Measurements from ENCODE around the gene ATP10A. TPM values are rescaled to one million over a fixed set of nuclear protein-coding genes. Genes with fewer than 3 reads are reported as not detected.

Gene ATP10A
- total RNA-seq, 1 experiment from 2014 or later: 3.9 TPM

DNA sequence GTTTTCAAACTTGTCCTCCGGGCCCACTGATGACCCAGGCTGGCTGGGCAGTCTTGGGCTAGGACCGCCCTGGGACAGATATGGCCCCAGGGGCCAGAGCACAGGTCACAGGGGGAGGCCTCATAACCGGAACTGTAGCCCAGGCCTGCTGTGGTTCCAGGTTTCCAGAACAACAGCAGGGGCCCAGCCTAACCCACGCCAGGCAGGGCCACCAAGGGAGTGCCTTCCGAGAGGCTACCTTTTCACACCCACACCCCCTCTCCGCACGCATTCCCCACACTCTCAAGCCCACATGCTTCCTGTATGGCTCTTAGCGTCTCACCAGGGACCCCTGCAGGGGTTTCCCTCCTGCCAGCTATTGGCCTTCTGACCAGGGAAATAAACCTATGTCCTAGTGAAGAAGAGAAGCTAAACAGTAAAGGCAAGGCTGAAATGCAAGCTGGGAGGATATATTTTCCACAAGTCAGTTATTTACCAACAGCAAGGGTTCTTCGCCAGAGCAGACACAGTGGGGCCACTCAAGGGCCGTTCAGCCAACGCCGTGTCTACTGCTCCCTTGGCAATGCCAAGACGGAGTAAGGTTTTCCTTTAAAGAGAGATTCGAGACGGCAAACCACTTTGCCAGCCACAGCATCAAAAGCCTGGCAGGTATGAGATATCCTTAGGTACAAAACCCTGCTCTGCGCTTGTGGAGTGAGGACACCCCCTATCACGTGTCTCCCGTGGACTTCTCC, 135.1 kb downstream of the ATP10A start:
- H3K9me3 ChIP-seq (ENCODE audit: control insufficient read depth, low read depth, low read length): no peaks in the 10 kb centered on the region
- no peaks in the 10 kb centered on the region for H3K79me1 ChIP-seq (ENCODE audit: insufficient read depth, low read depth, low read length, poor library complexity, severe bottlenecking)
- no peak overlapping the region for H2BK15ac ChIP-seq (ENCODE audit: low read depth, low read length)
- no peaks in the 10 kb centered on the region for H3K27me3 ChIP-seq (ENCODE audit: insufficient read depth, low read length)
- H3K18ac ChIP-seq (ENCODE audit: insufficient read length, low read depth, low read length): no peak overlapping the region
- H3K56ac ChIP-seq (ENCODE audit: insufficient read length, low read depth, low read length): no peak overlapping the region
- no peaks in the 10 kb centered on the region for H3K9me3 Mint-ChIP-seq
- TF ChIP-seq CTCF (conservative IDR thresholded peaks at IDR 0.05): no peak
- no CpG with 5 or more reads among the region's 18 CpGs for WGBS (ENCODE audit: extremely low coverage, insufficient read length, low lambda C conversion rate)
- H4K8ac ChIP-seq (replicated peaks; ENCODE audit: insufficient read length, low read depth, low read length): no peak overlapping the region
- H3K79me2 ChIP-seq (ENCODE audit: insufficient read depth, low read length): no peaks in the 10 kb centered on the region
- H4K91ac ChIP-seq (ENCODE audit: insufficient read length, low read depth, low read length): no peak overlapping the region
- no peak overlapping the region for H2BK12ac ChIP-seq (ENCODE audit: insufficient read length, low read depth, low read length)
- no peaks in the 10 kb centered on the region for H3K4me1 Mint-ChIP-seq
- no peak overlapping the region for H3K4ac ChIP-seq (ENCODE audit: low read depth, low read length)
- no peaks in the 10 kb centered on the region; a peak in 1 of 7 replicates for H3K36me3 Mint-ChIP-seq (ENCODE audit: insufficient read depth in 1 of 3, low read depth in 3 of 3)
- no peaks in the 10 kb centered on the region for H4K20me1 ChIP-seq (ENCODE audit: control insufficient read depth, insufficient read depth, insufficient read length)
- no peak overlapping the region for H2AK5ac ChIP-seq (ENCODE audit: insufficient read length, low read length)
- no peaks in the 10 kb centered on the region for H3K27me3 Mint-ChIP-seq (ENCODE audit: low read depth)
- peak overlapping the region in 1 of 3 experiments; percentile 71; a peak in 2 of 7 replicates for H3K27ac Mint-ChIP-seq
- no peak overlapping the region for H3K9ac ChIP-seq (ENCODE audit: extremely low read depth, insufficient read length, low read length)
- H2BK20ac ChIP-seq (ENCODE audit: low read depth, low read length, poor library complexity, severe bottlenecking): no peak overlapping the region
- H3K14ac ChIP-seq (ENCODE audit: insufficient read depth, low read length): no peak overlapping the region
- no peak overlapping the region for H3T11ph ChIP-seq (ENCODE audit: low read length)
- H3K27ac ChIP-seq (ENCODE audit: insufficient read length, low read depth, low read length): no peak overlapping the region
- no peak overlapping the region for H3K4me3 Mint-ChIP-seq
- H4K5ac ChIP-seq (ENCODE audit: insufficient read length, low read depth, low read length): no peak overlapping the region
- DNase-seq: no peak
- no peak overlapping the region for H2AFZ ChIP-seq (ENCODE audit: low read length)
- no peak overlapping the region for H3K4me2 ChIP-seq (ENCODE audit: insufficient read depth, insufficient read length, low read length)
- no peak overlapping the region for H2BK120ac ChIP-seq (ENCODE audit: low read depth, low read length, poor library complexity, severe bottlenecking)
- no peak overlapping the region for H3K23ac ChIP-seq (ENCODE audit: insufficient read length, low read depth, low read length)
- no peaks in the 10 kb centered on the region for H3K4me1 ChIP-seq (ENCODE audit: insufficient read depth, low read length)
- H2BK5ac ChIP-seq (ENCODE audit: insufficient read length, low read length): no peak overlapping the region
- H3K23me2 ChIP-seq (ENCODE audit: insufficient read length, low read depth, low read length, poor library complexity, severe bottlenecking): no peaks in the 10 kb centered on the region
